Measurements from ENCODE around the gene ATP1A2. TPM values are rescaled to one million over a fixed set of nuclear protein-coding genes. Genes with fewer than 3 reads are reported as not detected.

The ATP1A2 gene
- total RNA-seq, 4 donors from 2014 or later: 1.1 to 5.8 (median 5.0) TPM

- WGBS, 2 donors: 83 to 92% methylated on average over 20 to 21 of the region's 21 CpGs
- TF ChIP-seq POLR2A (IDR thresholded peaks at IDR 0.05) (no peak), CTCF (IDR thresholded peaks at IDR 0.05) (no peak)
- intact Hi-C loops (cut with DNase I; ENCODE audit: low total_unique reads): no loop called here
- DNase-seq (ENCODE audit: low spot score in 2 of 2): no peak
- H3K4me3 ChIP-seq (ENCODE audit: low read depth, poor library complexity, severe bottlenecking): no peak overlapping the region
Observed at GRCh38 chr1:160093624-160094290, 21.8 kb upstream of the ATP1A2 start.

- TF ChIP-seq POLR2A (IDR thresholded peaks at IDR 0.05) (no peak), CTCF (IDR thresholded peaks at IDR 0.05) (no peak)
- DNase-seq (ENCODE audit: low spot score in 2 of 2): no peak
- no peak overlapping the region for H3K4me3 ChIP-seq (ENCODE audit: low read depth, poor library complexity, severe bottlenecking)
- intact Hi-C loops (cut with DNase I; ENCODE audit: low total_unique reads): no loop called here
- WGBS, 2 donors: 90 to 93% methylated on average over 4 of the region's 4 CpGs
Observed at GRCh38 chr1:160094291-160094625, 21.3 kb upstream of the ATP1A2 start.

DNA sequence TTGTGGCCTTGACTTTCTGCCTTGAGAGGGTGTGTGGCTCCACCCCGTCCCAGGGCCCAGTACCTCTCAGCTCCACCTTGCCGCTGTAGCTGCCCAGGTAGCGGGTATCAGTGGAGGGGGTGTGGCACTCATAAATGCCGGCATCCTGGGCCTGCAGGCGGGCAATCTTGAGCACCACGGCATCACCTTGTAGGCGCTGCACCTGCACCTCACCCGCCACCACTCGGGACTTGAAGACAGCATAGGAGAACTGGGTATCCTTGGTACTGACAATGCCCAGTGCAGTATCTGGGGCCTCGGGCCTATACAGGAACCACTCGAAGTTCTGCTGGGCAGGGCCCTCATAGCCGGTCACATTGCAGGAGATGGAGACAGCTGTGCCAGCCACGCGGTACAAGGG is 20.8 kb upstream of the ATP1A2 start:
- 88 to 93% methylated on average over 10 to 11 of the region's 14 CpGs for WGBS, 2 donors
- H3K4me3 ChIP-seq (ENCODE audit: low read depth, poor library complexity, severe bottlenecking): no peak overlapping the region
- no peak for DNase-seq (ENCODE audit: low spot score in 2 of 2)
- TF ChIP-seq POLR2A (IDR thresholded peaks at IDR 0.05) (no peak), CTCF (IDR thresholded peaks at IDR 0.05) (no peak)
- intact Hi-C loops (cut with DNase I; ENCODE audit: low total_unique reads): no loop called here

- DNase-seq (ENCODE audit: low spot score in 2 of 2): no peak
- TF ChIP-seq POLR2A (IDR thresholded peaks at IDR 0.05) (no peak), CTCF (IDR thresholded peaks at IDR 0.05) (no peak)
- intact Hi-C loops (cut with DNase I; ENCODE audit: low total_unique reads): no loop called here
- 82 to 96% methylated on average over 4 of the region's 4 CpGs for WGBS, 2 donors
- H3K4me3 ChIP-seq (ENCODE audit: low read depth, poor library complexity, severe bottlenecking): no peak overlapping the region
Observed at GRCh38 chr1:160095382-160096105, 20.0 kb upstream of the ATP1A2 start.

GRCh38 chr1:160096274-160097116 is 19.1 kb upstream of the ATP1A2 start:
- 28 to 49% methylated on average over 4 of the region's 4 CpGs for WGBS, 2 donors
- TF ChIP-seq POLR2A (IDR thresholded peaks at IDR 0.05) (no peak), CTCF (IDR thresholded peaks at IDR 0.05) (no peak)
- peak; percentile 72 to 93 for DNase-seq (ENCODE audit: low spot score in 2 of 2)
- intact Hi-C loops (cut with DNase I; ENCODE audit: low total_unique reads): no loop called here
- H3K4me3 ChIP-seq (ENCODE audit: low read depth, poor library complexity, severe bottlenecking): no peak overlapping the region
